ENCODE measurements around the gene TTYH2.

- TF ChIP-seq CTCF (IDR thresholded peaks at IDR 0.05 in 8 of 11, conservative IDR thresholded peaks at IDR 0.05 in 3 of 11) (no peak), POLR2A (IDR thresholded peaks at IDR 0.05) (no peak)
These were observed 85.4 kb downstream of the TTYH2 start for GRCh38 chr17:74298778-74299177.
